Thyroid gland (tissue), 4 donors: ENCODE data around the gene SLC7A7.
"Not testable (repeated sequence)": the region's sequence is repeated elsewhere in the genome, so short reads cannot be mapped to it uniquely, and the experiment has no call there.

Experiments
- CTCF ChIP-seq, 6 experiments: fragments of 200-600 bp in 3 of 6; fragments of 450-650 bp in 3 of 6; sonication (generic) in 3 of 6; IDR thresholded peaks; one replicate each; pipeline ENCODE4 v1.5.1; 2016 to 2019; ENCODE audit warnings: antibody characterized with exemption in 6 of 6, mild to moderate bottlenecking in 2 of 6, inconsistent platforms in 1 of 6, moderate library complexity in 1 of 6
- POLR2A ChIP-seq, 2 donors: fragments of 450-650 bp; IDR thresholded peaks; one replicate each; pipeline ENCODE4 v1.6.1; 2017; ENCODE audit warnings: antibody characterized with exemption in 2 of 2, mild to moderate bottlenecking in 2 of 2, moderate library complexity in 1 of 2

DNA sequence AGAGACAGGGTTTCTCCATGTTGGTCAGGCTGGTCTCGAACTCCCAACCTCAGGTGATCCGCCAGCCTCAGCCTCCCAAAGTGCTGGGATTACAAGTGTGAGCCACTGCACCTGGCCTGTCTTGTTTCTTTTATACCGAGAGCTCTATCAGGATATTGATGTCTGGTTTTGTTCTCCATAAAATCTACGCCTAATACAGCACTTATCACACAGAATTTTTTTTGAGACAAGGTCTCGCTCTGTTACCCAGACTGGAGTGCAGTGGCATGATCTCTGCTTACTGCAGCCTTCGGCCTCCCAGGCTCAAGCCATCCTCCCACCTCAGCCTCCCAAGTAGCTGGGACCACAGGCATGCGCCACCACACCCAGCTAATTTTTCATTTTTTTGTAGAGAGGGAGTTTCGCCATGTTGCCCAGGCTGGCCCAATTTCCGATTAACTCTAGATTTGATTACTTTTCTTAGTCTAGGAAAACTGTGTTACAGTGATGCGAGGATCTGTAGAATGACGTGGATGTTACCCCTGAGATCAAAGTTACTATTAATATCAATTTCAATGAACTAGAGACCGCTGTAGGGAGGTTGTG, 13.9 kb upstream of the SLC7A7 start:
- not testable (repeated sequence) for TF ChIP-seq CTCF, POLR2A (IDR thresholded peaks at IDR 0.05)
